ENCODE measurements around the gene MPPE1. TPM values are rescaled to one million over a fixed set of nuclear protein-coding genes. Genes with fewer than 3 reads are reported as not detected.

MPPE1 gene
- total and polyA plus RNA-seq, 9 of the 15 experiments (the other 6 are each of a cell fraction or from before 2014, with no cell fraction given) = 10.7 to 19.5 (median 13.3) TPM

DNA sequence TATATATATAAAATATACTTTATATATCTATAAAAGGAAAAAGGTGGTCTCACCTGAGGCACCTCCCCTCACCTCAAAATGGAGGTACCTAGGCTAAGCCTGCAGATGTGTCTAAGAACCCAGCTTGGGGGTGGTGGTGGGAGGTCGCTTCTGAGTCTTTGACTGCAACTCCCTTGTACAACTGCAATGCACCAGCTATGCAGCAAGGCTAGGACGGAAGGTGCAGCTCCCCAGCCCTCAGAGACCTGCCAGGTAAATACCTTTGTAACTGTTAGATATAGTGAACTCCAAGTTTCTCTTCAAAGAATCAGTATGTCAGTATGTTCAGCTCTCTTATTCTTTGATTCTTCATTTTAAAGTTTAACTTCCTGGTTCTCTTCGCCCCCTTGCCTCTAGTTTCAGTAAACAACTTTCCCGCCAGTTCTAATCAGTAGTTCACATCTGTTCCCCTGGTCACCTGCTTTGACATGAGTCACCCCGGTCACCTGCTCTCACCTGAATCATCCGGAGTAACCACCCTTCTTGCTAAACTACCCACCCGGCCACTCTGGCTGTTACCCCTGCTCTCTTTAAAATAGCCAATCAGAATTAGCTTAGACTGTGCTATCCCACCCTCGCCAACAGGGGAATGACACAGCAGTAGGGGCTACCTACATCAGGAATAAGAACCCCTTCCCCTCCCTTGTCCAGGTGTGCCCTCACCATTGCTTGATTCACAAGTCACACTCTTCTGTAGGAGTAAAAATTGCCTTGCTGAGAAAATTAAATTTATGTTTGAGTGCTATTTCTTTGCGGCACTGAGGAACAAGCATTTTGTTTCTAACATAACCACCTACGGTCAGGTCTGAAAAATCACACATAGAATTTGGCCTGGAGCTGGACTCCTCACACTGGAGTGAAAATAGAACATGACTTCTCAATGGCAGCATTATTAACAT lies 48.5 kb upstream of the MPPE1 start (continued):
- TF ChIP-seq CBFA2T3 (IDR thresholded peaks at IDR 0.05) (peak; percentile 43), ATF7 (IDR thresholded peaks at IDR 0.05) (no peak), POLR2B (IDR thresholded peaks at IDR 0.05; ENCODE audit: low read depth, partially characterized antibody) (no peak), STAG1 (CRISPR knock-in tag; IDR thresholded peaks at IDR 0.05; ENCODE audit: borderline replicate concordance) (no peak), TRIM24 (IDR thresholded peaks at IDR 0.05) (peak; percentile 57 to 71; a peak in 3 of 4 replicates), ZBTB1 (CRISPR knock-in tag; IDR thresholded peaks at IDR 0.05; ENCODE audit: borderline replicate concordance, low read depth) (no peak), CHD1 (IDR thresholded peaks at IDR 0.05; ENCODE audit: low read length) (no peak), PYGO2 (tag; IDR thresholded peaks at IDR 0.05) (no peak), EP300 (IDR thresholded peaks at IDR 0.05; ENCODE audit: low read length) (no peak), ZNF696 (CRISPR knock-in tag; conservative IDR thresholded peaks at IDR 0.05) (no peak), RNF219 (CRISPR knock-in tag; IDR thresholded peaks at IDR 0.05) (no peak), RBFOX2 (IDR thresholded peaks at IDR 0.05; ENCODE audit: low read depth, low read length) (no peak), CBFA2T2 (conservative IDR thresholded peaks at IDR 0.05) (0 out of 2 replicates have a peak, but pooled peaks have one; percentile 18), ZBTB7A (IDR thresholded peaks at IDR 0.05; ENCODE audit: borderline replicate concordance, control insufficient read depth, low read depth, low read length) (no peak), HLTF (IDR thresholded peaks at IDR 0.05) (no peak), MTA3 (IDR thresholded peaks at IDR 0.05; ENCODE audit: borderline replicate concordance) (no peak), ZNF121 (CRISPR knock-in tag; conservative IDR thresholded peaks at IDR 0.05) (no peak), KLF6 (CRISPR knock-in tag; IDR thresholded peaks at IDR 0.05; ENCODE audit: borderline replicate concordance) (no peak), MXI1 (IDR thresholded peaks at IDR 0.05; ENCODE audit: low read depth, low read length) (no peak), ESRRB (CRISPR knock-in tag; IDR thresholded peaks at IDR 0.05; ENCODE audit: borderline replicate concordance) (no peak), ZC3H8 (IDR thresholded peaks at IDR 0.05) (no peak), RNF2 (IDR thresholded peaks at IDR 0.05) (no peak)
- TF ChIP-seq, protein P1, sequence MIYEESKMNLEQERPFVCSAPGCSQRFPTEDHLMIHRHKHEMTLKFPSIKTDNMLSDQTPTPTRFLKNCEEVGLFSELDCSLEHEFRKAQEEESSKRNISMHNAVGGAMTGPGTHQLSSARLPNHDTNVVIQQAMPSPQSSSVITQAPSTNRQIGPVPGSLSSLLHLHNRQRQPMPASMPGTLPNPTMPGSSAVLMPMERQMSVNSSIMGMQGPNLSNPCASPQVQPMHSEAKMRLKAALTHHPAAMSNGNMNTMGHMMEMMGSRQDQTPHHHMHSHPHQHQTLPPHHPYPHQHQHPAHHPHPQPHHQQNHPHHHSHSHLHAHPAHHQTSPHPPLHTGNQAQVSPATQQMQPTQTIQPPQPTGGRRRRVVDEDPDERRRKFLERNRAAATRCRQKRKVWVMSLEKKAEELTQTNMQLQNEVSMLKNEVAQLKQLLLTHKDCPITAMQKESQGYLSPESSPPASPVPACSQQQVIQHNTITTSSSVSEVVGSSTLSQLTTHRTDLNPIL (CRISPR knock-in tag; IDR thresholded peaks at IDR 0.05) = no peak
- TF ChIP-seq, protein P2, sequence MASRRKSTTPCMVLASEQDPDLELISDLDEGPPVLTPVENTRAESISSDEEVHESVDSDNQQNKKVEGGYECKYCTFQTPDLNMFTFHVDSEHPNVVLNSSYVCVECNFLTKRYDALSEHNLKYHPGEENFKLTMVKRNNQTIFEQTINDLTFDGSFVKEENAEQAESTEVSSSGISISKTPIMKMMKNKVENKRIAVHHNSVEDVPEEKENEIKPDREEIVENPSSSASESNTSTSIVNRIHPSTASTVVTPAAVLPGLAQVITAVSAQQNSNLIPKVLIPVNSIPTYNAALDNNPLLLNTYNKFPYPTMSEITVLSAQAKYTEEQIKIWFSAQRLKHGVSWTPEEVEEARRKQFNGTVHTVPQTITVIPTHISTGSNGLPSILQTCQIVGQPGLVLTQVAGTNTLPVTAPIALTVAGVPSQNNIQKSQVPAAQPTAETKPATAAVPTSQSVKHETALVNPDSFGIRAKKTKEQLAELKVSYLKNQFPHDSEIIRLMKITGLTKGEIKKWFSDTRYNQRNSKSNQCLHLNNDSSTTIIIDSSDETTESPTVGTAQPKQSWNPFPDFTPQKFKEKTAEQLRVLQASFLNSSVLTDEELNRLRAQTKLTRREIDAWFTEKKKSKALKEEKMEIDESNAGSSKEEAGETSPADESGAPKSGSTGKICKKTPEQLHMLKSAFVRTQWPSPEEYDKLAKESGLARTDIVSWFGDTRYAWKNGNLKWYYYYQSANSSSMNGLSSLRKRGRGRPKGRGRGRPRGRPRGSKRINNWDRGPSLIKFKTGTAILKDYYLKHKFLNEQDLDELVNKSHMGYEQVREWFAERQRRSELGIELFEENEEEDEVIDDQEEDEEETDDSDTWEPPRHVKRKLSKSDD (conservative IDR thresholded peaks at IDR 0.05; ENCODE audit: low read length) = no peak
